PC-3 (cell line): ENCODE measurements around the gene ACOT8.

Experiments used
- CTCF ChIP-seq: fragments of 300-600 bp; sonication (generic); conservative IDR thresholded peaks from 2 replicates; pipeline ENCODE4 v1.5.1; 2017; ENCODE audit warnings: antibody characterized with exemption, low read depth, mild to moderate bottlenecking, low read length
- EZH2 ChIP-seq: fragments of 300-600 bp; sonication (generic); IDR thresholded peaks from one replicate; pipeline ENCODE4 v1.6.1; 2017; ENCODE audit warnings: antibody characterized with exemption, mild to moderate bottlenecking, low read length; ENCODE audit not compliant: unreplicated experiment

GRCh38 chr20:45852326-45852725 is 4.9 kb downstream of the ACOT8 start:
- TF ChIP-seq EZH2 (no peak), CTCF (no peak)
